Measurements from ENCODE around the gene C6orf132. TPM values are rescaled to one million over a fixed set of nuclear protein-coding genes. Genes with fewer than 3 reads are reported as not detected.

Gene C6orf132
- total RNA-seq, 1 donor from 2014 or later, result 5.3 TPM

DNA sequence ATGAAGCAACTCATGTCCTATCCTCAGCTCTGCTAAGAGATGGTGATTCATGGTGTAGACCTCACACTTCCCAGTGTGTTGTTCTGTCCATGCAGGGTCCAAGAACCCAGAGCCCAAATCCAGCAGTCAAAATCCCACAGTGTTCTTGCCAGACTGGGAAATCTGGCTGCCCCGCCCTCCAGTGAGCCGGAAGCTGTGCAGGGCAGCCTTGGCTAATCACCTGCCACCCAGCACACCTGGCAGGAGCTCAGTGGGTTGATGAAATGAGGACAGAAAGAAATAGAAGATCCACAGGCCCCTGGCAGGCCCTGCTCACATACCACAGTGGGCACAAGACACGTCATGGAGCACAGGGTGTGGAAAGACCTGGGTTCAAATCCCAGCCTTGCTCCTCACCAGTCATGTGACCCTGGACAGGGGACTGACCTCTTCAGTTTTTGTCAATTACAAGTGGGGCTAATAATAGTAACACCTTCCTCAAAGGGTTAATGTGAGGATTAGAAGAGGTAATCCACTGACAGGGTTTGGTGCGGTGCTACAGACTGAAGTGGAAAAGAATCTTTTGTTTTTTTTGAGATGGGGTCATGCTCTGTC is 17.1 kb upstream of the C6orf132 start:
- peaks cover 7% of the 10 kb centered on the region for H3K4me1 Mint-ChIP-seq (ENCODE audit: low read depth, unreplicated experiment)
- peaks cover 24% of the 10 kb centered on the region for H3K27me3 Mint-ChIP-seq (ENCODE audit: low read depth, unreplicated experiment)
- peaks cover 5% of the 10 kb centered on the region for H3K4me1 ChIP-seq (ENCODE audit: insufficient read depth, low read length)
- H3K9me3 ChIP-seq (ENCODE audit: insufficient read depth, low read depth, low read length), result no peaks in the 10 kb centered on the region
- no peak overlapping the region for H3K27ac Mint-ChIP-seq (ENCODE audit: unreplicated experiment)
- TF ChIP-seq, protein P1, sequence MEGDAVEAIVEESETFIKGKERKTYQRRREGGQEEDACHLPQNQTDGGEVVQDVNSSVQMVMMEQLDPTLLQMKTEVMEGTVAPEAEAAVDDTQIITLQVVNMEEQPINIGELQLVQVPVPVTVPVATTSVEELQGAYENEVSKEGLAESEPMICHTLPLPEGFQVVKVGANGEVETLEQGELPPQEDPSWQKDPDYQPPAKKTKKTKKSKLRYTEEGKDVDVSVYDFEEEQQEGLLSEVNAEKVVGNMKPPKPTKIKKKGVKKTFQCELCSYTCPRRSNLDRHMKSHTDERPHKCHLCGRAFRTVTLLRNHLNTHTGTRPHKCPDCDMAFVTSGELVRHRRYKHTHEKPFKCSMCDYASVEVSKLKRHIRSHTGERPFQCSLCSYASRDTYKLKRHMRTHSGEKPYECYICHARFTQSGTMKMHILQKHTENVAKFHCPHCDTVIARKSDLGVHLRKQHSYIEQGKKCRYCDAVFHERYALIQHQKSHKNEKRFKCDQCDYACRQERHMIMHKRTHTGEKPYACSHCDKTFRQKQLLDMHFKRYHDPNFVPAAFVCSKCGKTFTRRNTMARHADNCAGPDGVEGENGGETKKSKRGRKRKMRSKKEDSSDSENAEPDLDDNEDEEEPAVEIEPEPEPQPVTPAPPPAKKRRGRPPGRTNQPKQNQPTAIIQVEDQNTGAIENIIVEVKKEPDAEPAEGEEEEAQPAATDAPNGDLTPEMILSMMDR (IDR thresholded peaks at IDR 0.05; ENCODE audit: insufficient read depth, low read depth, low read length), result no peak
- no peak for TF ChIP-seq EZH2 (IDR thresholded peaks at IDR 0.05; ENCODE audit: insufficient read depth, low read length)
- H3K9me3 Mint-ChIP-seq (ENCODE audit: unreplicated experiment), result peaks cover 3% of the 10 kb centered on the region
- H4K20me1 ChIP-seq (ENCODE audit: insufficient read depth, low read length), result no peaks in the 10 kb centered on the region
- no peak overlapping the region for H3K4me2 ChIP-seq (ENCODE audit: low read length)
- H3K4me3 Mint-ChIP-seq (ENCODE audit: unreplicated experiment), result no peak overlapping the region
- FAIRE-seq (no peak), DNase-seq (ENCODE audit: low read depth) (no peak)
- no peaks in the 10 kb centered on the region for H3K36me3 Mint-ChIP-seq (ENCODE audit: low read depth, unreplicated experiment)
- no peak overlapping the region for H3K9ac ChIP-seq (ENCODE audit: low read length)
- no peaks in the 10 kb centered on the region for H3K36me3 ChIP-seq (ENCODE audit: insufficient read depth, low read length)
- no peak overlapping the region for H3K4me3 ChIP-seq (ENCODE audit: insufficient read depth, low read depth, low read length)
- H3K27me3 ChIP-seq (ENCODE audit: insufficient read depth, low read length), result peaks cover 4% of the 10 kb centered on the region
- no peak overlapping the region for H2AFZ ChIP-seq (ENCODE audit: low read depth, low read length)
- no peaks in the 10 kb centered on the region for H3K79me2 ChIP-seq (ENCODE audit: insufficient read depth, low read length)
- H3K27ac ChIP-seq (ENCODE audit: low read depth, low read length), result no peak overlapping the region

GRCh38 chr6:42158631-42159030 is 16.2 kb upstream of the C6orf132 start:
- FAIRE-seq, result no peak

GRCh38 chr6:42158011-42158410 is 15.6 kb upstream of the C6orf132 start:
- H3K9ac ChIP-seq (ENCODE audit: low read length), result no peak overlapping the region
- no peak overlapping the region for H3K4me2 ChIP-seq (ENCODE audit: low read length)
- H3K27me3 ChIP-seq (ENCODE audit: insufficient read depth, low read length), result peaks cover 4% of the 10 kb centered on the region
- Mint-ChIP-seq H3K27me3 (ENCODE audit: low read depth, unreplicated experiment) (peaks cover 37% of the 10 kb centered on the region), H3K9me3 (ENCODE audit: unreplicated experiment) (peaks cover 3% of the 10 kb centered on the region), H3K27ac (ENCODE audit: unreplicated experiment) (no peak overlapping the region), H3K4me3 (ENCODE audit: unreplicated experiment) (no peak overlapping the region), H3K36me3 (ENCODE audit: low read depth, unreplicated experiment) (no peaks in the 10 kb centered on the region), H3K4me1 (ENCODE audit: low read depth, unreplicated experiment) (peaks cover 4% of the 10 kb centered on the region)
- no peaks in the 10 kb centered on the region for H3K79me2 ChIP-seq (ENCODE audit: insufficient read depth, low read length)
- H3K4me3 ChIP-seq (ENCODE audit: insufficient read depth, low read depth, low read length), result no peak overlapping the region
- no peaks in the 10 kb centered on the region for H4K20me1 ChIP-seq (ENCODE audit: insufficient read depth, low read length)
- no peaks in the 10 kb centered on the region for H3K9me3 ChIP-seq (ENCODE audit: insufficient read depth, low read depth, low read length)
- FAIRE-seq (no peak), DNase-seq (ENCODE audit: low read depth) (peak; percentile 18)
- no peak for TF ChIP-seq EZH2 (IDR thresholded peaks at IDR 0.05; ENCODE audit: insufficient read depth, low read length)
- TF ChIP-seq, protein P1 (IDR thresholded peaks at IDR 0.05; ENCODE audit: insufficient read depth, low read depth, low read length), result no peak
- H3K36me3 ChIP-seq (ENCODE audit: insufficient read depth, low read length), result no peaks in the 10 kb centered on the region
- H2AFZ ChIP-seq (ENCODE audit: low read depth, low read length), result no peak overlapping the region
- no peak overlapping the region for H3K27ac ChIP-seq (ENCODE audit: low read depth, low read length)
- H3K4me1 ChIP-seq (ENCODE audit: insufficient read depth, low read length), result peaks cover 5% of the 10 kb centered on the region

More at GRCh38 chr6:42158631-42159030, 16.2 kb upstream of the C6orf132 start:
- Histone ChIP-seq H3K27ac (ENCODE audit: low read depth, low read length) (no peak overlapping the region), H4K20me1 (ENCODE audit: insufficient read depth, low read length) (no peaks in the 10 kb centered on the region), H3K27me3 (ENCODE audit: insufficient read depth, low read length) (peaks cover 4% of the 10 kb centered on the region), H3K4me1 (ENCODE audit: insufficient read depth, low read length) (peaks cover 5% of the 10 kb centered on the region), H3K9me3 (ENCODE audit: insufficient read depth, low read depth, low read length) (no peaks in the 10 kb centered on the region), H2AFZ (ENCODE audit: low read depth, low read length) (no peak overlapping the region), H3K4me3 (ENCODE audit: insufficient read depth, low read depth, low read length) (no peak overlapping the region), H3K79me2 (ENCODE audit: insufficient read depth, low read length) (no peaks in the 10 kb centered on the region), H3K4me2 (ENCODE audit: low read length) (no peak overlapping the region), H3K36me3 (ENCODE audit: insufficient read depth, low read length) (no peaks in the 10 kb centered on the region), H3K9ac (ENCODE audit: low read length) (no peak overlapping the region)
- Mint-ChIP-seq H3K36me3 (ENCODE audit: low read depth, unreplicated experiment) (no peaks in the 10 kb centered on the region), H3K9me3 (ENCODE audit: unreplicated experiment) (peaks cover 3% of the 10 kb centered on the region), H3K4me3 (ENCODE audit: unreplicated experiment) (no peak overlapping the region), H3K4me1 (ENCODE audit: low read depth, unreplicated experiment) (peaks cover 5% of the 10 kb centered on the region), H3K27me3 (ENCODE audit: low read depth, unreplicated experiment) (peaks cover 33% of the 10 kb centered on the region), H3K27ac (ENCODE audit: unreplicated experiment) (no peak overlapping the region)
- no peak for DNase-seq (ENCODE audit: low read depth)
- TF ChIP-seq, protein P1 (IDR thresholded peaks at IDR 0.05; ENCODE audit: insufficient read depth, low read depth, low read length), result no peak

Measured in astrocyte (in vitro differentiated cells and primary cell).